ENCODE results near the gene GPR65. TPM values are rescaled to one million over a fixed set of nuclear protein-coding genes. Genes with fewer than 3 reads are reported as not detected.

The GPR65 gene
- total and polyA plus RNA-seq, 10 of the 15 experiments (the other 5 are each of a cell fraction or from before 2014, with no cell fraction given): 4.4 to 14.7 (median 9.4) TPM

DNA sequence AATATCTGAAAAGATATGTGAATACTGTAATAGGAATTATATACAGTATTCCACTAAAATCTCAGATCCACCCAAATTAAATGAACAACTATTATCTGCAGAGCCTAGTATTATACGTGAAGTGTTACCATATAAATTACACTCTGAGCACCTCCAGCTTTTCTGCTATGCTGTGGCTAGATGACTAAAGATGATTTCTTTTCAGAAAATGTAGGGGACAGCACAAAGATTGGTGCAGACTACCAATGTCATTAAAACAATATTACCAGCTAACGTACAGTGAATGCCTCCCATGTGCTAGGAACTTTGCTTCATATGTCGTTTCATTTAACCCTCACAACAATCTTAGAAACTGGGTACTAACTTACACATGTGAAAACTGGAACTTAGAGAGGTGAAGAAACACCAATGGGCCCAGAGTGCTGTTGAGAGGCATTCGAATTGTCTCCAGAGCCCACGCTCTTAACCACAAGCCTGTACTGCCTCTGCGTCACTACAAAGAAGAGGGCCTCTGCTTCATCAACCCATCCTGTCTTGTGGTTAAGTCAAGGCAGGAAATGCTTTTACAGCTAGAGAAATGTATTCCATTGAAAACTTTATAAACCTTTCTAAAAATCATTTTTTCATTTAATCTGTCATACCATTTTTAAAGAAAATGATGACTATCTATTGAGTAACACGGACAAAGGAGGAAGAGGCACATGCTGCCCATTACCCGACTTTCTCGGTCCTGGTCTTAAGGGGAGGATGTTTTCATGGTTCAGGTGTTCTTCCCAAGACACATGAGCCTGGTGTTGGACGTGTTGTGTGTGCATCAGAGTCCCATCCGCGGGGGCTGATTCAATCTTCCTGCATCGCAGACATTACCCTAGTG, 1.3 kb downstream of the GPR65 start (continued):
- TF ChIP-seq NR2F1 (conservative IDR thresholded peaks at IDR 0.05): no peak; the same call in 1 of the 2 replicates
- peak; percentile 90 for TF ChIP-seq CREB1 (IDR thresholded peaks at IDR 0.05; ENCODE audit: low read depth)
- TF ChIP-seq KAT2A (conservative IDR thresholded peaks at IDR 0.05; ENCODE audit: control insufficient read depth, low read depth, low read length): no peak
- TF ChIP-seq ATF7 (IDR thresholded peaks at IDR 0.05; ENCODE audit: low read depth): peak; percentile 80
- 0 out of 2 replicates have a peak, but pooled peaks have one; percentile 46 for TF ChIP-seq MEF2A (IDR thresholded peaks at IDR 0.05; ENCODE audit: insufficient read depth, low read depth, low read length)
- TF ChIP-seq TARDBP (IDR thresholded peaks at IDR 0.05; ENCODE audit: borderline replicate concordance): 0 out of 2 replicates have a peak, but pooled peaks have one; percentile 42
- TF ChIP-seq, protein P1, sequence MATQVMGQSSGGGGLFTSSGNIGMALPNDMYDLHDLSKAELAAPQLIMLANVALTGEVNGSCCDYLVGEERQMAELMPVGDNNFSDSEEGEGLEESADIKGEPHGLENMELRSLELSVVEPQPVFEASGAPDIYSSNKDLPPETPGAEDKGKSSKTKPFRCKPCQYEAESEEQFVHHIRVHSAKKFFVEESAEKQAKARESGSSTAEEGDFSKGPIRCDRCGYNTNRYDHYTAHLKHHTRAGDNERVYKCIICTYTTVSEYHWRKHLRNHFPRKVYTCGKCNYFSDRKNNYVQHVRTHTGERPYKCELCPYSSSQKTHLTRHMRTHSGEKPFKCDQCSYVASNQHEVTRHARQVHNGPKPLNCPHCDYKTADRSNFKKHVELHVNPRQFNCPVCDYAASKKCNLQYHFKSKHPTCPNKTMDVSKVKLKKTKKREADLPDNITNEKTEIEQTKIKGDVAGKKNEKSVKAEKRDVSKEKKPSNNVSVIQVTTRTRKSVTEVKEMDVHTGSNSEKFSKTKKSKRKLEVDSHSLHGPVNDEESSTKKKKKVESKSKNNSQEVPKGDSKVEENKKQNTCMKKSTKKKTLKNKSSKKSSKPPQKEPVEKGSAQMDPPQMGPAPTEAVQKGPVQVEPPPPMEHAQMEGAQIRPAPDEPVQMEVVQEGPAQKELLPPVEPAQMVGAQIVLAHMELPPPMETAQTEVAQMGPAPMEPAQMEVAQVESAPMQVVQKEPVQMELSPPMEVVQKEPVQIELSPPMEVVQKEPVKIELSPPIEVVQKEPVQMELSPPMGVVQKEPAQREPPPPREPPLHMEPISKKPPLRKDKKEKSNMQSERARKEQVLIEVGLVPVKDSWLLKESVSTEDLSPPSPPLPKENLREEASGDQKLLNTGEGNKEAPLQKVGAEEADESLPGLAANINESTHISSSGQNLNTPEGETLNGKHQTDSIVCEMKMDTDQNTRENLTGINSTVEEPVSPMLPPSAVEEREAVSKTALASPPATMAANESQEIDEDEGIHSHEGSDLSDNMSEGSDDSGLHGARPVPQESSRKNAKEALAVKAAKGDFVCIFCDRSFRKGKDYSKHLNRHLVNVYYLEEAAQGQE (IDR thresholded peaks at IDR 0.05; ENCODE audit: low read depth, low read length): no peak
- TF ChIP-seq STAT1 (conservative IDR thresholded peaks at IDR 0.05): no peak
- no peak for TF ChIP-seq ZNF622 (IDR thresholded peaks at IDR 0.05)
- TF ChIP-seq, protein P2, sequence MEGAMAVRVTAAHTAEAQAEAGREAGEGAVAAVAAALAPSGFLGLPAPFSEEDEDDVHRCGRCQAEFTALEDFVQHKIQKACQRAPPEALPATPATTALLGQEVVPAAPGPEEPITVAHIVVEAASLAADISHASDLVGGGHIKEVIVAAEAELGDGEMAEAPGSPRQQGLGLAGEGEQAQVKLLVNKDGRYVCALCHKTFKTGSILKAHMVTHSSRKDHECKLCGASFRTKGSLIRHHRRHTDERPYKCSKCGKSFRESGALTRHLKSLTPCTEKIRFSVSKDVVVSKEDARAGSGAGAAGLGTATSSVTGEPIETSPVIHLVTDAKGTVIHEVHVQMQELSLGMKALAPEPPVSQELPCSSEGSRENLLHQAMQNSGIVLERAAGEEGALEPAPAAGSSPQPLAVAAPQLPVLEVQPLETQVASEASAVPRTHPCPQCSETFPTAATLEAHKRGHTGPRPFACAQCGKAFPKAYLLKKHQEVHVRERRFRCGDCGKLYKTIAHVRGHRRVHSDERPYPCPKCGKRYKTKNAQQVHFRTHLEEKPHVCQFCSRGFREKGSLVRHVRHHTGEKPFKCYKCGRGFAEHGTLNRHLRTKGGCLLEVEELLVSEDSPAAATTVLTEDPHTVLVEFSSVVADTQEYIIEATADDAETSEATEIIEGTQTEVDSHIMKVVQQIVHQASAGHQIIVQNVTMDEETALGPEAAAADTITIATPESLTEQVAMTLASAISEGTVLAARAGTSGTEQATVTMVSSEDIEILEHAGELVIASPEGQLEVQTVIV (IDR thresholded peaks at IDR 0.05; ENCODE audit: borderline replicate concordance, partially characterized antibody): no peak
- TF ChIP-seq FOXK2 (IDR thresholded peaks at IDR 0.05): no peak
- peak; percentile 73 for TF ChIP-seq EED (IDR thresholded peaks at IDR 0.05; ENCODE audit: low read depth)
- TF ChIP-seq RAD21 (IDR thresholded peaks at IDR 0.05; ENCODE audit: insufficient read depth, low read depth, low read length): 0 out of 2 replicates have a peak, but pooled peaks have one; percentile 8
- TF ChIP-seq YY1 (IDR thresholded peaks at IDR 0.05; ENCODE audit: low read depth, low read length): peak; percentile 42; the same call in 1 of the 2 replicates
- TF ChIP-seq FOXM1 (IDR thresholded peaks at IDR 0.05; ENCODE audit: low read depth, low read length): peak; percentile 63; the same call in 1 of the 2 replicates
- no peak for TF ChIP-seq HDAC6 (IDR thresholded peaks at IDR 0.05; ENCODE audit: unreplicated experiment)
- peak; percentile 33; the same call in 1 of the 2 replicates for TF ChIP-seq BACH1 (IDR thresholded peaks at IDR 0.05; ENCODE audit: borderline replicate concordance)
- TF ChIP-seq PML (IDR thresholded peaks at IDR 0.05; ENCODE audit: low read length): 0 out of 2 replicates have a peak, but pooled peaks have one; percentile 34
- peak; percentile 44 for TF ChIP-seq SP1 (IDR thresholded peaks at IDR 0.05; ENCODE audit: low read depth, low read length)
- TF ChIP-seq POLR2AphosphoS5 (IDR thresholded peaks at IDR 0.05; ENCODE audit: low read length): peak; percentile 88
- peak; percentile 81 for TF ChIP-seq IKZF1 (conservative IDR thresholded peaks at IDR 0.05)
- TF ChIP-seq KDM1A (IDR thresholded peaks at IDR 0.05; ENCODE audit: borderline replicate concordance): no peak
- TF ChIP-seq ZNF217 (IDR thresholded peaks at IDR 0.05): no peak
- TF ChIP-seq, protein P3, sequence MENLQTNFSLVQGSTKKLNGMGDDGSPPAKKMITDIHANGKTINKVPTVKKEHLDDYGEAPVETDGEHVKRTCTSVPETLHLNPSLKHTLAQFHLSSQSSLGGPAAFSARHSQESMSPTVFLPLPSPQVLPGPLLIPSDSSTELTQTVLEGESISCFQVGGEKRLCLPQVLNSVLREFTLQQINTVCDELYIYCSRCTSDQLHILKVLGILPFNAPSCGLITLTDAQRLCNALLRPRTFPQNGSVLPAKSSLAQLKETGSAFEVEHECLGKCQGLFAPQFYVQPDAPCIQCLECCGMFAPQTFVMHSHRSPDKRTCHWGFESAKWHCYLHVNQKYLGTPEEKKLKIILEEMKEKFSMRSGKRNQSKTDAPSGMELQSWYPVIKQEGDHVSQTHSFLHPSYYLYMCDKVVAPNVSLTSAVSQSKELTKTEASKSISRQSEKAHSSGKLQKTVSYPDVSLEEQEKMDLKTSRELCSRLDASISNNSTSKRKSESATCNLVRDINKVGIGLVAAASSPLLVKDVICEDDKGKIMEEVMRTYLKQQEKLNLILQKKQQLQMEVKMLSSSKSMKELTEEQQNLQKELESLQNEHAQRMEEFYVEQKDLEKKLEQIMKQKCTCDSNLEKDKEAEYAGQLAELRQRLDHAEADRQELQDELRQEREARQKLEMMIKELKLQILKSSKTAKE (IDR thresholded peaks at IDR 0.05; ENCODE audit: low read depth, poor library complexity, severe bottlenecking): peak; percentile 78

Data from GM12878 (cell line).